Measurements from ENCODE around the gene COQ9.
"Not testable (repeated sequence)": the region's sequence is repeated elsewhere in the genome, so short reads cannot be mapped to it uniquely, and the experiment has no call there.

COQ9 gene

GRCh38 chr16:57485916-57486857, 38.9 kb downstream of the COQ9 start, which contains the start of gene DOK4:
DOK4 (minus strand) TSS chr16:57486493; CDS start chr16:57479507, 6,986 bp downstream.
- DNase-seq = peak; percentile 79

DNA sequence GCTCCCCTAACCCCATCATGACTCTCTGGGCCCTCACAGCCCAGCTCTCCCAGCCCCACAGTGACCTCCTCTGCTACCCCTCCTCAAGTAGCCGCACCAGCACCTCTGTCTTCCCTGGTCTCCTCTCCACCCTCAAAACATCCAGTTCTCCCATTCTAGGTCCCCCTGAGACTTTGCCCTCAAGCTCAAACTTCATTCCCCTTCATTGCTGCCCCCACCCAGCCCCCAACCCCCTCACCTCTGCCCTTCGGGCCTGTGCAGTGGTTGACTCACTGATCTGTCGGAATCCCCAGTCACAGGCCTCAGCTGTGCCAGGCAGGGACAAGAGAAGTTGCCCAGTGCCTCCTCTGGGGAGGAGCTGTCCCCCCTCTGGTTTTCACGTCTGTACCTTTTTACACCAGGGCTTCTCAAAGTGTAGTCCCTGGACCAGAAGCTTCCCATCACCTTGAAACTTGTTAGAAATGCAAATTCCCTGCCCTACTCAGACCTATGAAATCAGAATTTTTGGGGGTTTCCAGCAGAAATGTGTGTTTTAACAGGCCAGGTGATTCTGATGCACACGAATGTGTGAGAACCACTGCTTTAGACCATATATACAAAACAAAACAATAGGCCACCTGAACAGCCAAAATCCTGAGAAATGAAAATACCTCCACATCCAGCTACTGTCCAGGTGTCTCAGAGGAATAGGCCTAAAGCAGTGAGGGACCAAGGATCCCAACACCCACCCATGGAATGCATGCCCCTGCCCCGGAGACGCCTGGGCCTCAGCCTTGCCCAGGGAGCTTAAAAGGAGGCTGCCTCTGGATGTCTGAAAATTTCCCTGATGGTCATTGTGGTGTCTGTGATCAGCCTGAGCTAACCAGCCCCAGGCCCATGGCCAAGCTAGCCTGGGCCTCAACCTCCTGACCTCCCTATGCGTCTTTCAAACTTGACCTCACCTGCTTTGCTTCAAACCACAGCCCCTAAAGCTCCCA, 39.9 kb downstream of the COQ9 start:
- DNase-seq = no peak

DNA sequence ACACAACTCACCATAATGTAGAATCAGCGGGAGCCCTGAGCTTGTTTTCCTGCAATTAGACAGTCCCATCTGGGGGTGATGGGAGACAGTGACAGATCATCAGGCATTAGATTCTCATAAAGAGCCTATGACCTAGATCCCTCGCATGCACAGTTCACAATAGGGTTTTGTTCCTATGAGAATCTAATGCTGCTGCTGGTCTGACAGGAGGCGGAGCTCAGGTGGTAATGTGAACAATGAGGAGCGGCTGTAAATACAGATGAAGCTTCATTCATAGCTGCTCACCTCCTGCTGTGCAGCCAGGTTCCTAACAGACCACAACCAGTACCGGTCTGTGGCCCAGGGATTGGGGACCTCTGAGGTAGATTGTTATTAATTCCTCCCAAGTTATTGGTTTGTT, 42.0 kb downstream of the COQ9 start:
- no peak for DNase-seq

DNA sequence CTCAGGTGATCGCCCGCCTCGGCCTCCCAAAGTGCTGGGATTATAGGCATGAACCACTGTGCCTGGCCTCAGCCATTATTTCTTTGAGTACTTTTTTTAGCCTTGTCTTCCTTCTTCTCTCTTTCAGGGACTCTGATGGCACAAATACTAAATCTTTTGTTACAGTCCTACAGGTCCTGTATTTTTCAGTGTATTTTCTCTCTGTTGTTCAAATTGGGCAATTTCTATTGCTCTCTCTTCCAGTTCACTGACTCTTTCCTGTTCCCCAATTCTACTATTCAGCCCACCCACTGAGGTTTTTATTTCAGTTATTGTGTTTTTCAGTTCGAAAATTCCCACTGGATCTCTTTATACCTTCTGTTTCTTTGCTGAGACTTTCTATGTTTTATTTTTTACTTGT, 46.5 kb downstream of the COQ9 start:
- DNase-seq = no peak

- DNase-seq = no peak
Measured at GRCh38 chr16:57497121-57497520, 49.8 kb downstream of the COQ9 start.

DNA sequence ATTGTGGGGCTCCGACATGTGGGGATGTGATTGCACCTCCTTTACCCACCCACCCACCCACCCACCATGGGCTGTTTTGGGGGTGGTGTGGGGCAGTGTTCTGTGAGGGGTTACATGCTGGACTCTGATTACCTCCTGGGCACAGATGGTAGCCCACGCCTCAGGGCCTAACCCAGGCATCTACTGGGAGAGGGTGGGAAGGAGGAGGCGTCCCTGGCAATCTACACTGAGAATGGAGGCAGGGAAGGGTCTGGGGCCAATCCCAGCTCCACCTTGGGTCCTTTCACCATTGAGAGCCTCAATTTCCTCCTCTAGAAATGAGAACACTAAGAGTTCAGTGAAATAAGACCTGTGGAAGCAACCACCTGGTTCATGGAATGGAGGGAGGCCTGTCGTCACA, 50.8 kb downstream of the COQ9 start:
- no peak for DNase-seq

DNA sequence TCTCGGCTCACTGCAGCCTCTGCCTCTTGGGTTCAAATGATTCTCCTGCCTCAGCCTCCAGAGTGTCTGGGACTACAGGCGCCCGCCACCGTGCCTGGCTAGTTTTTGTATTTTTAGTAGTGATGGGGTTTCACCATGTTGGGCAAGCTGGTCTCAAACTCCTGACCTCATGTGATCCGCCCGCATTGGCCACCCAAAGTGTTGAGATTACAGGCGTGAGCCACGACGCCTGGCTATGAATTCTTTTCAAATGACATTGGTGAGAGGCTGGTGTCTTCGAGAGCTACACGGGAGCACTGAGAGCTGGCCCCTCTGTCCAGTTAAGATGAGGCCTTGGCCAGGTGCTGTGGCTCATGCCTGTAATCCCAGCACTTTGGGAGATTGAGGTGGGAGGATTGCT, 52.7 kb downstream of the COQ9 start:
- DNase-seq = not testable (repeated sequence)

- no peak for DNase-seq
Measured at GRCh38 chr16:57500578-57501111, 53.4 kb downstream of the COQ9 start.

- DNase-seq = no peak
Measured at GRCh38 chr16:57501492-57501891, 54.2 kb downstream of the COQ9 start.

DNA sequence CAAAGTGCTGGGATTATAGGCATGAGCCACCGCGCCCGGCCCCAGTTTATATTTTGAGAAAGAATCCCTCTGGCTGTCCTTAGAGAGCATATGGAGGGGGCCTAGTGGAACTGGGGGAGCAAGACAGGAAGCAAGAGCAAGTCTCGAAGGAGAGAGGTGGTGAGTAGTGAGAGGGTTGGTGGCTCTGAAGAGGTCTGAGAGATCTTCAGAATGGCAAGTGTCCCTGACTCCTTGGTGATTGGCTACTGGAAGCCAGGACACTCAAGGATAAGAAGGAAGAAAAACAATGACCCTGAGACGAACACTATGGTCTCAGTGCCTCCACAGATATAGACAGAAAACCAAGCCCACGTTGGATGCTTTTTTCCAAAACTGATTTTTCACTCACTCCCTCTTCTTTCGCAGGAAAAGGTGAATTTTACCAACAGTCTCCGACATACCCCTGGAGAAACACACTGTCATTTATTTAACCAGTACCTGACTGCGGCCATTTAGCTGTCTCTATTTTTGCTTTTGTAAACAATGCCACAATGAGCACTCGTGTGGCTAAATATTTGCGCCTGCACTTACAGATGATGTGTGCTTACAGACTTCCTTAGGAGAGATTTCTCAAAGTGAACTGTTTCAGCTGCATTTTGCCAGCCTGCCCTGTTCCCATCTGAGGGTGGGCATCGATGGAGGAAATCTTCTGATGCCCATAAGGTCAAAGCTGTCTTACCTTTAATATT, 54.9 kb downstream of the COQ9 start:
- no peak for DNase-seq

- peak; percentile 58 for DNase-seq
Measured at GRCh38 chr16:57503366-57503765, 56.1 kb downstream of the COQ9 start.

DNA sequence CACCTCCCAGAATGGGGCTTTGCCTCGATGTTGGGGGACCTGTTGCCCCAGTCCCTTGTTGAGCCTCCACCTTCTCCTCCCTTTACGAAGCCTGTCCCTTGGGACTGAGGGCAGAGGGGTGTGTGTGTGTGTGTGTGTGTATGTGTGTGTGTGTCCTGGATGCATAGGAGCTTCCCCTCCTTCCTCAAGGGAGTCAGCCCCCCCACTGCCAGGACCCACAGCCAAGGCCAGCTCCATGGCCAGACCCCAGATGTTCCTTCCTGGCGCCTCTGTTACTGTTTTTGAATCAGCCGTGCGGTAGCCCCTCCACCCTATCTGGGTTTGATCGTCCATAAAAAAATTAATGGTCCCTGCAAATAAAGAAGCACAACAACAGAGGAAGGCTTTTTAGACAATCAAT, 56.7 kb downstream of the COQ9 start:
- no peak for DNase-seq

DNA sequence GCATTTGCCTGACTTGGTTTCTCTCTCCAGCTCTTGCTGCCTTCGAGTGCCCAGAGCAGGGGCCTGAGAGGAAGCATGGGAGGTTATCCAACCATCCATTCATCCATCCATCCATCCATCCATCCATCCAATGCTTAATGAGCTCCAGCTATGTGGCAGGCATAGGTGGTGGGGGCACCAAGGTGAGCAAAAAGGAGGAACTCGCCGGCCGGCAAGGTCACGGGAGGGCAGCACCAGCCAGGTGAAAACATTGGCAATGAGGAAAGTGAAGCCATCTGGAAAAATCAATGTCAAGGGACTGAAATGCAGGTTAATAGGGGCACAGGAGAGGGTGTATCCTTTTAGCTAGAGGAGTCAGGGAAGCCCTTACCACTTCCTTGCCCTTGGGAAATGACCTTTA, 57.2 kb downstream of the COQ9 start:
- DNase-seq = no peak

- DNase-seq = peak; percentile 11
Measured at GRCh38 chr16:57505169-57505568, 57.9 kb downstream of the COQ9 start.

DNA sequence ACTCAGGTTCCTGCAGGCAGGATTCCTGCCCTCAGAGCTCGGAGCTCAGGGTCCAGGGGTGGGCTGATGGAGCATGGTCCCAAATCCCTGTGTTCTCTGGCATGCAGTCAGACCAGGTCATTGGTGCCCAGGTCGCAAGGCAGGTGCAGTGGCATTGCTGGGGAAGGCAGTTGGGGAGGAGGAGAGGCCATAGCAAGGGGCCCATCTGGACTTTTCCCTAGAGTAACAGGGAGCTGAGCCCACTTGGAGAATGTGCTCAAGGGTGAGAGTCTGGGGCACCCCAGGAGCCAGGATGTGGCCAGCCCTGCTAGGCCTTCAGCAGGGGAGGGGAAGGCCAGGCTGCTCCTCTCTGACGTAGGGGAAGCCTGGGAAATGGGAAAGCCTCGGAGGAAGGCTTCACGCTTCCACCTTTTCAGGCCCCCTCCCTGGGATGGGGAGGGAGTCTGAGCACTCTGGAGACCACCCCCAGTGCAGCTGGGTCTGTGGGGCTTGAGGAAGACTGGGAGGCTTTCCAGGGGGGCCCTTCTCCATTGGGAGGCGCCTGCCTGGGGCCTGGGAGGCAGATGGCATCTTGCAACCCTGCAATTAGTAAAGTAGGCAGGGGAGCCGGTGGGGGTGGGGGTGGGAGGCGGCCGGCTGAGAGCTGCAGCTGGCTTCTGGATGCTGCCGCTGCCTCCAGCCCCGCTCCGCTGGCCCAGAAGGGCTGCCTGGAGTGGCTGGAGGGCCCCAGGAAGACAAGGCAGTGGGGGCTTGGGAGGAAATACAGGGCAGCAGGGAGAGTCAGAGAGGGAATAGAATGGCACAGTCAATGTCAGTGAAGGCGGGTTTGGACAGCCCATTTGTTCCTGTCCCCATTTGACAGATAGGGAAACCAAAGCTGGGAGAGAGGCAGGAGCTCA, 60.1 kb downstream of the COQ9 start:
- peak; percentile 60 for DNase-seq

GRCh38 chr16:57508035-57508425, 60.8 kb downstream of the COQ9 start:
- DNase-seq = no peak

DNA sequence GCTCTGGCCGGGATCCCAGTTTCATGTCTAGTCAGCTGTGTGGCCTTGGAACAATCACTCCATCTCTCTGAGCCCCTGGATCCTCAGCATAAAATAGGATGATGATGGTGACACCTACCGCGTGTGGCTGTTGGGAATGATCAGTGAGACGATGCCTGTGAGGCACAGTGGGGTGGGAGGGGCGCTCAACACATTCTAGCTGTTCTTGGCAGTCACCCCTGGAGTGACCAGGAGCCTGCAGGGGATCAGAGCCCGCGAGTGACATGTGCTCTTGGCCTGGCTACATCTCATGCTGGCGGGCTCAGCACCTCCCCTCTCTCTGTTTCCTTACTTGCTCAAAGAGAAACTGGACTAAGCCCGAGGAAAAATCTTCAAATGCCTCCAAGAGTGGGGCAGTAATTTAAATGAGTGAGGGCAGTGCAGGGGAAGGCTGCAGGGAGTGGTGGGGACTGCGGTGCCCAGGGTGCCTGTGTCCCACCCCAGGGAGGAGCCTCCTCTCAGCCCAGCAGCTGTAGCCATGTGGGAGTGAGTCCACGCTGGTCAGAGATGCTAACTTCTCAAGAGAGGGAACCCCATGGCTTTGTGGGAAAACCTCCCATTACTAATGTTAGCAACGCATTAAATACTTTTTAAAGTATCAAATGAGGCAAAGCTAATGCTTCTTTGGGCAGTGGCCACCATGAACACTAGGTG, 62.1 kb downstream of the COQ9 start:
- DNase-seq = no peak

DNA sequence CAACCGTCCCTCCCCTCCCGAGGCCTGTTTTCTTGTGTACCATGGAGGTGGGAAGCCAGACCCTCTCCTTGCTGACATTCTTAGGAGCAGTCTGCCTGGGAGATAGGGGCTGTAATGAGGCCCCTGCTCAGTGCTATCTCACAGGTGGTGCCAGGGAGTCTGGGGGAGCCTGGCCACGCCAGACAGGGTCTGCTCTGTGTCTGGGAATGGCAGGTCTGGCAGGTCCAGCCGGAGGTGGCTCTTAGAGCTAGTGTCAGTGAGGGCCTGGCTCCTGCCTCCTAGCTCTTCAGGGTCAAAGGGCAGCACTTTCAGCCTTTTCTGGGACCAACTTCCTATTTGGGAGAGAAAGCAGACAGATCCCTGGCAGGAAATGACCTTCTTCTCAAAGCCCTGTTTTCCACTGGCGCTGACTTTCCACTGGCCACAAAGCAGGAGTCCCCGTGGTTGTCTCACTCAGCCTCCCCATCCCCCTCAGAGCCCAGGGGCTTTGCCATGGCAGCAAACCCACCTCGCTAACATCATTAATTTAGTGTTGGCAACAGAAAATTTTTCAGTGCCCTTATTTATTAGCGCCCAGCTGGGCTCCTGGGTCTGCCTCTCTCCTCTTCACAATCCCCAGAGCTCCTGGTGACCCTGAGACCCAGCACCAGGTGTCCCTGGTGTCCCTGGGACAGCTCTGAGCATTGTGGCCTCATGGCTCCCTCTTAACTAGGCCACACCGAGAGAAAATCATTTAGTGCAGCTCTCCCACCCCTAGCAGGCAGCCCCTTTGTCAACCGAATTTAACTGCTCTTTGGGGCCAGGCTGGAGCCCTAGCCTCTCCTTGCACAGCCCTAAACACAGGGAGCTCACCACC, 63.0 kb downstream of the COQ9 start:
- DNase-seq = no peak

All from NCI-H82 (cell line).